MM.1S (cell line): ENCODE results near the gene SIGLEC5.

Experiments
- DNase-seq: peaks from one replicate; pipeline ENCODE4 v3.0.0-alpha.2; 2015
- H2AFZ ChIP-seq: fragments of 300-600 bp; sonication (generic); 2 replicates; pipeline ENCODE4 v1.6.0; 2016; ENCODE audit warnings: antibody characterized with exemption, low read length
- H3F3A ChIP-seq: fragments of 300-600 bp; sonication (generic); 2 replicates; pipeline ENCODE4 v1.6.1; 2016; ENCODE audit warnings: mild to moderate bottlenecking, antibody characterized with exemption, low read length, moderate library complexity, mixed read lengths; ENCODE audit not compliant: insufficient read depth
- H3K27ac ChIP-seq: fragments of 300-600 bp; sonication (generic); 2 replicates; pipeline ENCODE4 v1.5.1; 2016; ENCODE audit warnings: mild to moderate bottlenecking, low read length
- H3K27me3 ChIP-seq: fragments of 300-600 bp; sonication (generic); replicated peaks from 2 replicates; pipeline ENCODE4 v1.6.0; 2016; ENCODE audit warnings: low read length; ENCODE audit not compliant: insufficient read depth
- H3K36me3 ChIP-seq: fragments of 300-600 bp; sonication (generic); replicated peaks from 2 replicates; pipeline ENCODE4 v1.6.1; 2016; ENCODE audit warnings: mild to moderate bottlenecking, low read length, mixed read lengths; ENCODE audit not compliant: insufficient read depth
- H3K4me1 ChIP-seq: fragments of 300-600 bp; sonication (generic); 2 replicates; pipeline ENCODE4 v1.6.1; 2016; ENCODE audit warnings: low read length, mixed read lengths
- H3K4me2 ChIP-seq: fragments of 300-600 bp; sonication (generic); 2 replicates; pipeline ENCODE4 v1.6.0; 2016; ENCODE audit warnings: low read depth, low read length
- H3K4me3 ChIP-seq: fragments of 300-600 bp; sonication (generic); 2 replicates; pipeline ENCODE4 v1.5.1; 2016; ENCODE audit warnings: low read length, mixed read lengths
- H3K79me2 ChIP-seq: fragments of 300-600 bp; sonication (generic); 2 replicates; pipeline ENCODE4 v1.6.1; 2016; ENCODE audit warnings: mixed run types, low read length, mixed read lengths
- H3K9ac ChIP-seq: fragments of 300-600 bp; sonication (generic); 2 replicates; pipeline ENCODE4 v1.6.1; 2016; ENCODE audit warnings: low read length, mixed read lengths
- H3K9me2 ChIP-seq: fragments of 300-600 bp; sonication (generic); replicated peaks from 2 replicates; pipeline ENCODE4 v1.6.1; 2016; ENCODE audit warnings: mild to moderate bottlenecking, low read length, mixed read lengths; ENCODE audit not compliant: insufficient read depth
- H3K9me3 ChIP-seq: fragments of 300-600 bp; sonication (generic); replicated peaks from 2 replicates; pipeline ENCODE4 v1.6.1; 2016; ENCODE audit warnings: mild to moderate bottlenecking, low read length, mixed read lengths; ENCODE audit not compliant: insufficient read depth
- H4K20me1 ChIP-seq: fragments of 300-600 bp; sonication (generic); 2 replicates; pipeline ENCODE4 v1.6.1; 2016; ENCODE audit warnings: mild to moderate bottlenecking, low read length, moderate library complexity, mixed read lengths; ENCODE audit not compliant: insufficient read depth
- CTCF ChIP-seq: fragments of 300-600 bp; sonication (generic); IDR thresholded peaks from 2 replicates; pipeline ENCODE4 v1.5.1; 2016; ENCODE audit warnings: antibody characterized with exemption, low read length, mixed read lengths
- EZH2 ChIP-seq: fragments of 300-600 bp; sonication (generic); optimal IDR thresholded peaks from 2 replicates; pipeline ENCODE3; 2017; ENCODE audit warnings: low read depth, mild to moderate bottlenecking, antibody characterized with exemption, low read length, mixed read lengths
- EZH2phosphoT487 ChIP-seq: fragments of 300-600 bp; sonication (generic); IDR thresholded peaks from 2 replicates; pipeline ENCODE4 v1.6.1; 2018; ENCODE audit warnings: antibody characterized with exemption, low read length

SIGLEC5 gene

DNA sequence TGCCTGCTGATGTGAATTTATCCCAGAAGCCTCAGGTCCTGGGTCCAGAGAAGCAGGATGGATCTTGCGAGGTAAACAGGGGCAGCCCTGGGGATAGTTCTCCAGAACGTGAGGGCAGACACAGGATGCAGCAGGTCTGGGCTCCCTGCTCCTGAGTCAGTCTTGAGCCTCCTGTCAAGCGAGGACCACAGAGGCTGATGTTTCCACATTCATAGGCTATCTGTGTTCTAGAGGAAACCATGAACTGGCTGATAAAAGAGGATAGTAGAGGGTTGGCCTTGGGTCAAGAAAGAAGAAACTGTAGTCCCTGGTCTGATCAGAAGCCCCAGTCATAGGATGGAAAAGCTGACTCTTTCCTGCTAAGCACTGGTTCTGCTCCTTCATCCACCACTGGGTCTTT, 56.9 kb downstream of the SIGLEC5 start:
- no peak for TF ChIP-seq EZH2
- H3K27ac ChIP-seq: no peak overlapping the region
- no peaks in the 10 kb centered on the region for H3K4me1 ChIP-seq
- H3K4me2 ChIP-seq: no peak overlapping the region
- H3K9me2 ChIP-seq: no peaks in the 10 kb centered on the region
- no peak overlapping the region for H2AFZ ChIP-seq
- no peaks in the 10 kb centered on the region for H3K9me3 ChIP-seq
- DNase-seq: no peak
- H3K79me2 ChIP-seq: no peaks in the 10 kb centered on the region
- no peaks in the 10 kb centered on the region for H3F3A ChIP-seq
- no peaks in the 10 kb centered on the region for H4K20me1 ChIP-seq
- H3K36me3 ChIP-seq: no peaks in the 10 kb centered on the region
- no peaks in the 10 kb centered on the region for H3K27me3 ChIP-seq
- H3K4me3 ChIP-seq: no peak overlapping the region
- no peak overlapping the region for H3K9ac ChIP-seq

GRCh38 chr19:51572908-51573307, 57.3 kb downstream of the SIGLEC5 start:
- no peak overlapping the region for H3K9ac ChIP-seq
- H3K4me2 ChIP-seq: no peak overlapping the region
- TF ChIP-seq CTCF: no peak
- TF ChIP-seq EZH2: no peak
- TF ChIP-seq EZH2phosphoT487: no peak
- H4K20me1 ChIP-seq: no peaks in the 10 kb centered on the region
- H3K4me1 ChIP-seq: no peaks in the 10 kb centered on the region
- no peak for DNase-seq
- no peak overlapping the region for H2AFZ ChIP-seq
- no peaks in the 10 kb centered on the region for H3K36me3 ChIP-seq
- no peaks in the 10 kb centered on the region for H3K9me2 ChIP-seq
- no peak overlapping the region for H3K27ac ChIP-seq
- H3K4me3 ChIP-seq: no peak overlapping the region
- H3K27me3 ChIP-seq: no peaks in the 10 kb centered on the region
- no peaks in the 10 kb centered on the region for H3K9me3 ChIP-seq
- H3K79me2 ChIP-seq: no peaks in the 10 kb centered on the region
- no peaks in the 10 kb centered on the region for H3F3A ChIP-seq

DNA sequence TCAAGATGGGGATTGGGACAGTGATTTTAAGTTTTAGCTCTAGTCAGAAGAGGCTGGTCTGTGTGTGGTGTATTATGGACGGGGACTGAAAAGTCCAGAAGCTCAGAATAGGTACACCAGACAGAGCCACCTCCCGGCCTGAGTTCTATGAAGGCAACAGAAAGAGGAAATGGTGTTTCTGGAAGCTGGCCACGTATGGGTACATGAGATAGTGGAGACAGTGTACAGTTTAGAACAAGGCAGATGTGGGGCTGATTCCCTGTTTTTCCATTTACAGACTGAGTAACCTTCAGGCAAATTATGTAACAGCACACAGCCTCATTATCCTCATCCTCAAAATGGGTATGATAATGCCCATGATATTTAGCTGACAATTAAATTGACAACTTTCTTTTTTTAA, 57.8 kb downstream of the SIGLEC5 start:
- H3K4me2 ChIP-seq: no peak overlapping the region
- H3K27ac ChIP-seq: no peak overlapping the region
- no peaks in the 10 kb centered on the region for H3K9me3 ChIP-seq
- no peaks in the 10 kb centered on the region for H3K79me2 ChIP-seq
- no peaks in the 10 kb centered on the region for H3K9me2 ChIP-seq
- no peak for DNase-seq
- H3K9ac ChIP-seq: no peak overlapping the region
- H3K36me3 ChIP-seq: no peaks in the 10 kb centered on the region
- H3K4me3 ChIP-seq: no peak overlapping the region
- H4K20me1 ChIP-seq: no peaks in the 10 kb centered on the region
- no peaks in the 10 kb centered on the region for H3K27me3 ChIP-seq
- no peaks in the 10 kb centered on the region for H3K4me1 ChIP-seq
- no peak for TF ChIP-seq EZH2
- no peak for TF ChIP-seq EZH2phosphoT487
- TF ChIP-seq CTCF: no peak
- no peak overlapping the region for H2AFZ ChIP-seq
- no peaks in the 10 kb centered on the region for H3F3A ChIP-seq

DNA sequence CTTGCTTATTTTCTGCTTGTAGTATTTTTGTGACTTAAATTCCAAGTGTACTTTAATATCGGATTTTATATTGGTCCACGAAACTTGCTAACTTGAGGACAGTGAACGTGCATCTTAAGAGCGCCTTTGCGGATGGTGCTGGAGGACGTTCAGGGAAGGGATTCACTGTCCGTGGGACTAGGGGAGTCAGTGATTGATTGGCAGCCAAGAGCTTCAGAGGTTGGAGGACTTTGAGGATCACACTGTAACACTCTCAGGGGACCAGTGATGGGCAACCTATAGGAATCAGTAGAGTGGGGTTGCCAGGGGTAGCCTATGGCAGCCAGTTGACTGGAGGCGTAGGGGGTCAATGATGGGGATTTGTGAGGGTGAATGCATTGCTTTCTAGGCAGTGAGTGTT, 58.6 kb downstream of the SIGLEC5 start:
- H3K4me3 ChIP-seq: peak overlapping the region; percentile 58
- H3F3A ChIP-seq: no peaks in the 10 kb centered on the region
- peak overlapping the region; percentile 39; the same call in 1 of the 2 replicates for H3K4me2 ChIP-seq
- no peaks in the 10 kb centered on the region for H3K36me3 ChIP-seq
- no peak for DNase-seq
- H3K9ac ChIP-seq: no peak overlapping the region
- TF ChIP-seq CTCF (no peak), EZH2phosphoT487 (no peak), EZH2 (no peak)
- no peaks in the 10 kb centered on the region for H3K27me3 ChIP-seq
- H3K27ac ChIP-seq: no peak overlapping the region
- no peaks in the 10 kb centered on the region for H3K9me2 ChIP-seq
- no peaks in the 10 kb centered on the region for H3K79me2 ChIP-seq
- H3K9me3 ChIP-seq: no peaks in the 10 kb centered on the region
- H3K4me1 ChIP-seq: no peaks in the 10 kb centered on the region
- H2AFZ ChIP-seq: peak overlapping the region; percentile 53; the same call in 1 of the 2 replicates
- no peaks in the 10 kb centered on the region for H4K20me1 ChIP-seq
